HCT116 (cell line): ENCODE data around the gene NCAPD3. TPM values are rescaled to one million over a fixed set of nuclear protein-coding genes. Genes with fewer than 3 reads are reported as not detected.

Experiments used
- ATAC-seq: fragments of 200-7000 bp; cut with Tn5 transposase; 2 replicates; pipeline ENCODE4 v1.9.1; 2020; ENCODE audit warnings: mild to moderate bottlenecking, moderate library complexity
- BruUV-seq: library from RNA; stranded (reverse); fragments of 400-500 nt; replicated peaks from 2 replicates; lab custom pipeline; 2021; lab: Mats Ljungman, UMichigan
- CTCF ChIA-PET: fragments of 300-600 bp; sonication (Branson Sonifier 250); formaldehyde crosslinking; loops from one replicate; lab custom pipeline; 2021; ENCODE audit warnings: antibody characterized with exemption; lab: Charles Lee
- POLR2A ChIA-PET: fragments of 300-600, 350-600 bp; sonication (Branson Sonifier 250); formaldehyde crosslinking; loops from one replicate; lab custom pipeline; 2021; ENCODE audit warnings: antibody characterized with exemption; lab: Charles Lee
- RAD21 ChIA-PET, 2 experiments: fragments of 300-600 bp; sonication (Branson Sonifier 250); formaldehyde crosslinking; loops; one replicate each; lab custom pipeline; 2023; ENCODE audit warnings: low total read pairs in 2 of 2; ENCODE audit not compliant: uncharacterized antibody in 2 of 2, unreplicated experiment in 2 of 2, low non-redundant PET in 1 of 2; lab: Charles Lee
- DNase-seq: peaks from one replicate; pipeline ENCODE4 v3.0.0-alpha.2; 2010; ENCODE audit warnings: low read depth, low spot score
- H2AFZ ChIP-seq: fragments of 200-600 bp; shearing (Covaris generic), sonication (generic); 2 replicates; pipeline ENCODE4 v1.6.1; 2017; ENCODE audit warnings: low read depth, mixed run types, mixed read lengths, antibody characterized with exemption, low read length; ENCODE audit not compliant: poor library complexity, severe bottlenecking
- H3K27ac ChIP-seq: 2 replicates; pipeline ENCODE4 v1.5.1; 2012; ENCODE audit warnings: low read depth, low read length
- H3K27me3 ChIP-seq: fragments of 200-600 bp; sonication (generic); 2 replicates; pipeline ENCODE4 v1.6.1; 2016; ENCODE audit warnings: mixed run types, low read length, mixed read lengths; ENCODE audit not compliant: insufficient read depth
- H3K36me3 ChIP-seq, 2 experiments: fragments of 200-500 bp in 1 of 2; fragments of 200-600 bp in 1 of 2; sonication (Bioruptor generic) in 1 of 2; sonication (generic) in 1 of 2; 2 replicates each; pipeline versions ENCODE4 v1.5.1 to v1.6.1; 2014 to 2016; ENCODE audit warnings: low read length in 2 of 2, inconsistent platforms in 1 of 2, mixed read lengths in 1 of 2, mixed run types in 1 of 2; ENCODE audit not compliant: insufficient read depth in 2 of 2, control insufficient read depth in 1 of 2
- H3K4me1 ChIP-seq, 2 experiments: fragments of 200-600 bp in 1 of 2; sonication (generic) in 1 of 2; 2 replicates each; pipeline versions ENCODE4 v1.5.1 to v1.6.1; 2012 to 2017; ENCODE audit warnings: low read length in 2 of 2, inconsistent platforms in 1 of 2, mild to moderate bottlenecking in 1 of 2, mixed read lengths in 1 of 2, mixed run types in 1 of 2, moderate library complexity in 1 of 2; ENCODE audit not compliant: insufficient read depth in 2 of 2, control insufficient read depth in 1 of 2
- H3K4me2 ChIP-seq: fragments of 200-600 bp; sonication (generic); 2 replicates; pipeline ENCODE4 v1.6.1; 2017; ENCODE audit warnings: mixed run types, low read length, mixed read lengths
- H3K4me3 ChIP-seq, 2 experiments: fragments of 200-600 bp in 1 of 2; sonication (generic) in 1 of 2; replicated peaks in 1 of 2; 2 replicates each; pipeline ENCODE4 v1.5.1; 2011 to 2016; ENCODE audit warnings: low read length in 2 of 2, control low read depth in 1 of 2, low read depth in 1 of 2, mild to moderate bottlenecking in 1 of 2, mixed read lengths in 1 of 2, mixed run types in 1 of 2
- H3K79me2 ChIP-seq: fragments of 200-600 bp; sonication (generic); 2 replicates; pipeline ENCODE4 v1.6.1; 2017; ENCODE audit warnings: mild to moderate bottlenecking, mixed run types, low read length, moderate library complexity, mixed read lengths; ENCODE audit not compliant: insufficient read depth
- H3K9ac ChIP-seq: fragments of 200-600 bp; sonication (generic); 2 replicates; pipeline ENCODE4 v1.6.1; 2016; ENCODE audit warnings: low read length, mixed read lengths
- H3K9me2 ChIP-seq: fragments of 200-600 bp; sonication (generic), shearing (Covaris generic); 2 replicates; pipeline ENCODE4 v1.6.1; 2017; ENCODE audit warnings: mixed run types, mild to moderate bottlenecking, moderate library complexity; ENCODE audit not compliant: insufficient read depth
- H3K9me3 ChIP-seq, 2 experiments: fragments of 200-500 bp in 1 of 2; fragments of 200-600 bp in 1 of 2; sonication (Bioruptor generic) in 1 of 2; sonication (generic) in 1 of 2; 2 replicates each; pipeline ENCODE4 v1.6.1; 2014 to 2017; ENCODE audit warnings: low read length in 2 of 2, mixed read lengths in 2 of 2, inconsistent platforms in 1 of 2, low read depth in 1 of 2, mild to moderate bottlenecking in 1 of 2, mixed run types in 1 of 2, moderate library complexity in 1 of 2; ENCODE audit not compliant: control insufficient read depth in 1 of 2, insufficient read depth in 1 of 2
- H4K20me1 ChIP-seq: fragments of 200-600 bp; sonication (generic), shearing (Covaris generic); 2 replicates; pipeline ENCODE4 v1.6.1; 2017; ENCODE audit warnings: mixed run types, mild to moderate bottlenecking, moderate library complexity; ENCODE audit not compliant: insufficient read depth
- CTCF ChIP-seq, 3 experiments: fragments of 200-600 bp in 1 of 3; sonication (generic) in 1 of 3; IDR thresholded peaks in 2 of 3; conservative IDR thresholded peaks in 1 of 3; 2 replicates each; pipeline ENCODE4 v1.5.1; 2012 to 2017; ENCODE audit warnings: low read depth in 2 of 3, low read length in 2 of 3, antibody characterized with exemption in 1 of 3, borderline replicate concordance in 1 of 3, control low read depth in 1 of 3, mild to moderate bottlenecking in 1 of 3, mixed read lengths in 1 of 3, mixed run types in 1 of 3, moderate library complexity in 1 of 3; ENCODE audit not compliant: insufficient read depth in 1 of 3
- EGR1 ChIP-seq: IDR thresholded peaks from 2 replicates; pipeline ENCODE4 v1.6.1; 2012; ENCODE audit warnings: low read depth
- ELF1 ChIP-seq: IDR thresholded peaks from 2 replicates; pipeline ENCODE4 v1.6.1; 2012; ENCODE audit warnings: low read depth, borderline replicate concordance
- EZH2phosphoT487 ChIP-seq: fragments of 200-600 bp; IDR thresholded peaks from 2 replicates; pipeline ENCODE4 v1.6.1; 2018; ENCODE audit warnings: antibody characterized with exemption, borderline replicate concordance
- SRF ChIP-seq: IDR thresholded peaks from 2 replicates; pipeline ENCODE4 v1.6.1; 2012; ENCODE audit warnings: low read depth
- TCF7L2 ChIP-seq: IDR thresholded peaks from 2 replicates; pipeline ENCODE4 v1.7.0; 2011; ENCODE audit warnings: borderline replicate concordance, inconsistent platforms; ENCODE audit not compliant: insufficient read depth, insufficient read length; ENCODE audit errors: extremely low read depth
- intact Hi-C: fragments of 100-400 bp; cut with micrococcal nuclease; formaldehyde crosslinking; loops from 2 replicates; pipeline ENCODE4 v1.10.0; 2022
- total RNA-seq: library from RNA; stranded (reverse); gene quantifications from one replicate; pipeline ENCODE4 v1.2.1, GENCODE V29; 2021; ENCODE audit not compliant: unreplicated experiment
- TF ChIP-seq, protein P1 (sequence below): IDR thresholded peaks from 2 replicates; pipeline ENCODE4 v1.6.1; 2012; ENCODE audit warnings: low read depth
- TF ChIP-seq, protein P2 (sequence below): IDR thresholded peaks from 2 replicates; pipeline ENCODE4 v1.6.1; 2012

NCAPD3 gene
- total RNA-seq, 1 experiment from 2014 or later, result 71.0 TPM

GRCh38 chr11:134266440-134266839 lies 42.7 kb upstream of the NCAPD3 start:
- DNase-seq, result no peak
- no TSS peak for BruUV-seq

More at GRCh38 chr11:134266440-134266839, 42.7 kb upstream of the NCAPD3 start:
- no peak overlapping the region for H3K27ac ChIP-seq
- TF ChIP-seq, protein P1, sequence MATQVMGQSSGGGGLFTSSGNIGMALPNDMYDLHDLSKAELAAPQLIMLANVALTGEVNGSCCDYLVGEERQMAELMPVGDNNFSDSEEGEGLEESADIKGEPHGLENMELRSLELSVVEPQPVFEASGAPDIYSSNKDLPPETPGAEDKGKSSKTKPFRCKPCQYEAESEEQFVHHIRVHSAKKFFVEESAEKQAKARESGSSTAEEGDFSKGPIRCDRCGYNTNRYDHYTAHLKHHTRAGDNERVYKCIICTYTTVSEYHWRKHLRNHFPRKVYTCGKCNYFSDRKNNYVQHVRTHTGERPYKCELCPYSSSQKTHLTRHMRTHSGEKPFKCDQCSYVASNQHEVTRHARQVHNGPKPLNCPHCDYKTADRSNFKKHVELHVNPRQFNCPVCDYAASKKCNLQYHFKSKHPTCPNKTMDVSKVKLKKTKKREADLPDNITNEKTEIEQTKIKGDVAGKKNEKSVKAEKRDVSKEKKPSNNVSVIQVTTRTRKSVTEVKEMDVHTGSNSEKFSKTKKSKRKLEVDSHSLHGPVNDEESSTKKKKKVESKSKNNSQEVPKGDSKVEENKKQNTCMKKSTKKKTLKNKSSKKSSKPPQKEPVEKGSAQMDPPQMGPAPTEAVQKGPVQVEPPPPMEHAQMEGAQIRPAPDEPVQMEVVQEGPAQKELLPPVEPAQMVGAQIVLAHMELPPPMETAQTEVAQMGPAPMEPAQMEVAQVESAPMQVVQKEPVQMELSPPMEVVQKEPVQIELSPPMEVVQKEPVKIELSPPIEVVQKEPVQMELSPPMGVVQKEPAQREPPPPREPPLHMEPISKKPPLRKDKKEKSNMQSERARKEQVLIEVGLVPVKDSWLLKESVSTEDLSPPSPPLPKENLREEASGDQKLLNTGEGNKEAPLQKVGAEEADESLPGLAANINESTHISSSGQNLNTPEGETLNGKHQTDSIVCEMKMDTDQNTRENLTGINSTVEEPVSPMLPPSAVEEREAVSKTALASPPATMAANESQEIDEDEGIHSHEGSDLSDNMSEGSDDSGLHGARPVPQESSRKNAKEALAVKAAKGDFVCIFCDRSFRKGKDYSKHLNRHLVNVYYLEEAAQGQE, result no peak
- no peak for TF ChIP-seq TCF7L2
- no peak for TF ChIP-seq CTCF (IDR thresholded peaks at IDR 0.05 in 2 of 3, conservative IDR thresholded peaks at IDR 0.05 in 1 of 3; ENCODE audit: borderline replicate concordance in 1 of 3, insufficient read depth in 1 of 3, low read depth in 2 of 3, low read length in 2 of 3)
- TF ChIP-seq ELF1, result no peak
- no peak for TF ChIP-seq SRF
- no peak for TF ChIP-seq EGR1
- TF ChIP-seq, protein P2, sequence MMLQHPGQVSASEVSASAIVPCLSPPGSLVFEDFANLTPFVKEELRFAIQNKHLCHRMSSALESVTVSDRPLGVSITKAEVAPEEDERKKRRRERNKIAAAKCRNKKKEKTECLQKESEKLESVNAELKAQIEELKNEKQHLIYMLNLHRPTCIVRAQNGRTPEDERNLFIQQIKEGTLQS, result no peak
- TF ChIP-seq EZH2phosphoT487, result no peak
- H3K4me3 ChIP-seq, result no peak overlapping the region
- ChIA-PET RAD21 (no interaction called here), POLR2A (no interaction called here), CTCF (no interaction called here)
- H4K20me1 ChIP-seq, result no peaks in the 10 kb centered on the region
- no peaks in the 10 kb centered on the region for H3K27me3 ChIP-seq
- H3K4me1 ChIP-seq, result no peaks in the 10 kb centered on the region
- intact Hi-C loops, result no loop called here
- no peaks in the 10 kb centered on the region for H3K79me2 ChIP-seq
- ATAC-seq, result no peak
- peaks cover 2 to 4% of the 10 kb centered on the region in 2 experiments; a peak in 2 of 4 replicates for H3K36me3 ChIP-seq
- no peaks in the 10 kb centered on the region for H3K9me2 ChIP-seq
- no peak overlapping the region for H2AFZ ChIP-seq
- no peak overlapping the region for H3K4me2 ChIP-seq
- no peaks in the 10 kb centered on the region for H3K9me3 ChIP-seq
- H3K9ac ChIP-seq, result no peak overlapping the region
